Stomach smooth muscle (tissue), 2 donors: Measurements from ENCODE around the gene BRWD1.

Source experiments
- H3K27ac ChIP-seq: one replicate; pipeline ENCODE4 v1.7.0; 2013; ENCODE audit warnings: mild to moderate bottlenecking, low read length, inconsistent platforms
- H3K27me3 ChIP-seq, 2 donors: one replicate each; pipeline ENCODE4 v1.7.0; 2013; ENCODE audit warnings: low read length in 2 of 2; ENCODE audit not compliant: insufficient read depth in 2 of 2, control insufficient read depth in 1 of 2
- H3K36me3 ChIP-seq, 2 donors: one replicate each; pipeline ENCODE4 v1.7.0; 2013; ENCODE audit warnings: low read length in 2 of 2; ENCODE audit not compliant: control insufficient read depth in 2 of 2, insufficient read depth in 2 of 2
- H3K4me1 ChIP-seq: one replicate; pipeline ENCODE4 v1.7.0; 2013; ENCODE audit warnings: low read length; ENCODE audit not compliant: control insufficient read depth, insufficient read depth
- H3K4me3 ChIP-seq, 2 donors: one replicate each; pipeline ENCODE4 v1.7.0; 2013; ENCODE audit warnings: low read length in 2 of 2
- H3K9ac ChIP-seq, 2 donors: one replicate each; pipeline ENCODE4 v1.7.0; 2013; ENCODE audit warnings: low read length in 2 of 2, mild to moderate bottlenecking in 1 of 2
- H3K9me3 ChIP-seq, 2 donors: one replicate each; pipeline ENCODE4 v1.7.0; 2013; ENCODE audit warnings: low read length in 2 of 2; ENCODE audit not compliant: control insufficient read depth in 2 of 2
- donor health status: healthy.
- donor health status: Pancreatic carcinoma.

Gene BRWD1

DNA sequence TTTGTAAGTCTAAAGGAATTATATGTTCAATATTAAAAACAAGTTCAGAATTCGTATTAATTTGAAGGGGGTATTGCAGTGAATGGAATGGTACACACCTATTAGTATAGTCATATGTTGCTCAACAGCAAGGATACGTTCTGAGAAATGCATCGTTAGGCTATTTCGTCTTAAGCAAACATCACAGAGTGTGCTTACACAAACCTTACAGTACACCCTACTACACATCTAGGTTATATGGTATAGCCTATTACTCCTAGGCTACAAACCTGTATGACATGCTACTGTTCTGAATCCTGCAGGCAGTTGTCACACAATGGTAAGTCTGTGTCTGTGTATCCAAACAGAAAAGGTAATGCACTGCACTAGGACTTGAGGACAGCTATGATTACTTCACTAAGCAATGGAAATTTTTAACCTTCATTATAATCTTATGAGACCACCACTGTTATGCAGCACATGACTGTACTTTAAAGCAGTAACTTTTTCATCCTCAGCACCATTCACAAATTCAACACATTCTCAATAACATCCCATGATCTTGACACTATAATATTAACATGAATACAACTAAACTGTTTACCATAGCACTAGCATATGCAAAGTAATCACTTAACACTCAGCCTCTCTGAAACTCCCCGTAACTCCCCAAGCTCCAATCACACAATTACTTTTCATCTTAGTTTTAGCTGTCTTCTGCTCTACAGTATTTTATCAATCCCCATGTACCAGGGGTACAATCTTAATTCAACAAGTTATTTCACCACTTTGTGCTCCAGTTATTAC lies 115.8 kb downstream of the BRWD1 start:
- H3K9ac ChIP-seq = no peak overlapping the region
- no peaks in the 10 kb centered on the region for H3K4me1 ChIP-seq
- H3K27me3 ChIP-seq = no peaks in the 10 kb centered on the region
- H3K9me3 ChIP-seq = no peaks in the 10 kb centered on the region
- H3K36me3 ChIP-seq = peaks cover 25 to 37% of the 10 kb centered on the region in 2 donors
- H3K4me3 ChIP-seq = no peak overlapping the region
- no peak overlapping the region for H3K27ac ChIP-seq

DNA sequence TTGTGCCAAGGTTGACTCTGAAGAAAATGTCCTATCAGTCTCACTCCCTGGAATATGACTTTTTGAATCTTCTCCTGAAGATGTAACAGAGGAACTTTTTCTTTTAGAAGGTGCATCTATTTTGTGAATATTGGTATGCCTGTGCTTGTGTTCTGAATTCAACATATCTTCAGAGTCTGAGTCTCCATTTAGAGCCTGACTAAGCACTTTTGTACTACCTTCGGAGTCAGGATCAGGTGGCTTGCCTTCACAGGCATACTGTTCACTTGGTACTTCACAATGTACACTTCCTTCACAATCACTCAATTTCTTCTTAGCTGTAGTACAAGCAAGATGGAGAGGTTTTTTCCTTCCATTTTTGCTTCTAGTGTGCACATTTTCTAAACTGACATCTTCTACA lies 116.6 kb downstream of the BRWD1 start:
- no peaks in the 10 kb centered on the region for H3K27me3 ChIP-seq
- H3K36me3 ChIP-seq = peaks cover 22 to 33% of the 10 kb centered on the region in 2 donors

DNA sequence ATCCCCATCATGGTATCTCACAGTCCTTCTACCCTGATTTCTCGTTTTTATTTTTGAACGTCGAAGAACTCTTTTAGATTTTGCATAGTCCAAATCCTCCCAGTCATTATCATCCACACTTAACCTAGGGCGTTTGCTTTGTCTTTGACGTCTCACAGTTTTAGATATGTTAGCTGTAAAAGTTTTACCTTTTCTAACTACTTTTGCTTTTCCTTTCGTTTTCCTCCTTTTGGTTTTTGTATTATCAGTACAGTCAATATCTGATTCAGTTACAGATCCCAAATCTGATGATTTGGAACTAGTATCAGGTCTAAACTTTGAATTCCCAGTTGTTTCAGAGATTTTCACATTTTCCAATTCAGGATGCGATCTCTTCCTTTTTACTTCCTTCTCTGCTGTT lies 117.1 kb downstream of the BRWD1 start:
- Histone ChIP-seq H3K4me3 (no peak overlapping the region), H3K9ac (no peak overlapping the region), H3K27ac (no peak overlapping the region), H3K27me3 (no peaks in the 10 kb centered on the region), H3K36me3 (peaks cover 19 to 29% of the 10 kb centered on the region in 2 donors), H3K4me1 (no peaks in the 10 kb centered on the region), H3K9me3 (no peaks in the 10 kb centered on the region)

More for the DNA sequence above, 116.6 kb downstream of the BRWD1 start:
- H3K4me3 ChIP-seq = no peak overlapping the region
- no peak overlapping the region for H3K27ac ChIP-seq
- no peak overlapping the region for H3K9ac ChIP-seq
- no peaks in the 10 kb centered on the region for H3K9me3 ChIP-seq
- no peaks in the 10 kb centered on the region for H3K4me1 ChIP-seq

DNA sequence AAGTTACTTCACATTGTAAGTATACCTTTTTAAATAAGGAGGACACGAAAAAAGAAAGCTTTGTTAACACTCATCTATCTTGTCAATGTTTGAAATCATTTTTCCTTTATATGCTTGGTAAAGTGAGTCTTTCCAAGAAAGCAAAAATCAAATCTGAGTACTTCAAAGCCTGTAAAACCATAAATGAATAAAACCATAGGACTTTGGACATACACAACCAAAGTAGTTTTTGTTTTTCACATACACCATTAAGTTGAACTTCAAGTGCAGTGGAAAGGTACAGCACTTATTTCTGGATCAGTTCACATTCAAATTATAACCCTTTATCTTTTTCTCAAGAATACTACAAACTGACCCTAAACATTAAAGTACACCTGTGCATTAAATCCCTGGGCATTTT lies 120.1 kb downstream of the BRWD1 start:
- H3K27me3 ChIP-seq = no peaks in the 10 kb centered on the region
- no peaks in the 10 kb centered on the region for H3K9me3 ChIP-seq
- H3K36me3 ChIP-seq = peaks cover 8 to 16% of the 10 kb centered on the region in 2 donors
- no peaks in the 10 kb centered on the region for H3K4me1 ChIP-seq
- H3K9ac ChIP-seq = no peak overlapping the region
- no peak overlapping the region for H3K27ac ChIP-seq
- no peak overlapping the region for H3K4me3 ChIP-seq

DNA sequence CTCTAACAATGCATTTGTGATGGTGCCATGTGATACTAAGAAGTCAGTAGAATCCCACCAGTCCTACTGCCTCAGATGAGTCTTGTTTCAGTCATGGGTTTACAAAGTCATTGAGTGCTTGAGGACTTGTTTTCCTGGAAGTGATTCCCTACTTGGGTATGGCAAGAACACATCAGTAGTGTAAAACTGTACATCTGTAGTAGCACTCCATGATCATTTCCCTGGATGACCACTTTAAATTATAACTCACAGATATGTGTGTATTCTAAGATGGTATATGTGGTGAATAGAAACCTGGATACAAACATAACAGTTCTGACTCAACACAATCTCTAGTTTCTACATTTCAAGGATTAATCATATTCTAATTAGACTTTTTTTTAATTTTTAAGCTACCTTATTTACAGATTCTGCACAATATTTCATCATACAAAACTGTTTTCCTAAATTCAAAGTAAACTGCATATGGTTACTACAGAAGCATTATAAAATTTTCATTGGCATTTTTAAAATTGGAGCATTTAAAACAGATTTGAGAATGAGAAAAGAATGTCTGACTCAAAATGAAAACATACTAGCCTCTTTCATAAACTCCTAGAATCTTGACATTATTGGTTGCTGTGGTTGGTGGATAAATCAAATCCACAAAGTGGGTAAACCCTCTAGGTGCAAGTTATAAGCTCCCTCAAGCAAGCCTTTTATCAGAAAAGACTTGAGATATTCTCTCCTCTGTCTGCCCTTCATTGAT lies 123.4 kb downstream of the BRWD1 start:
- Histone ChIP-seq H3K27ac (no peak overlapping the region), H3K27me3 (no peaks in the 10 kb centered on the region), H3K4me1 (no peaks in the 10 kb centered on the region), H3K36me3 (peaks cover 0 to 5% of the 10 kb centered on the region in 2 donors), H3K4me3 (no peak overlapping the region), H3K9ac (no peak overlapping the region), H3K9me3 (no peaks in the 10 kb centered on the region)

DNA sequence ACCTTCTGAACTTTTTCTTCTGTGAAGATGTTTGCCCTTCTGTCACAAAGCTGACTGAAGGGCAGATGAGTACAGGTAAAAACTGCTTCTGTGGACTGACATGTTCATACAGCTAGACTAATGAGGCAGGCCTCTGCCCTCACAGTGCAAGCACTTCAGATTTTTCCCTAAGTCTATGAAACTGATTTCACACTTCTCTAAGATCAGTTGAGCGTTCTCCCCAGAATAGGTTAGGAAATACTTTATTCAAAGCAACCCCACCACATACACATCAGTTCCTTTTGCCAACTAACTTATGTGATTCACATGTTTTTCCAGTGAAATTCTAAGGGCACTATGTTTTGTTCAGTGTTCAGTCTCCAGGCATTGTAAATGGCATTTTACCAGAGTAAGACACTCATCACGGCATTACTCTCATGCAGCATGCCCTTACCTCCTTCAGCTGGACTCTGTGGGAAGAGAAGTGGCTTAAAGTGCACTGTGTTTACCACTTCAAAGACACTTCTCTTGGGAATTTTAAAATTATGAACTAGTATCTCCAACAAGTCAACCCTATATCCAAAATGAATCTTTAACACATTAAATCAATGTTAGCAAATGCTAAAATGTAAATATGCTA lies 124.8 kb downstream of the BRWD1 start:
- H3K4me1 ChIP-seq = peaks cover 2% of the 10 kb centered on the region
- no peak overlapping the region for H3K9ac ChIP-seq
- H3K27ac ChIP-seq = no peak overlapping the region
- H3K36me3 ChIP-seq = no peaks in the 10 kb centered on the region
- no peaks in the 10 kb centered on the region for H3K27me3 ChIP-seq
- H3K4me3 ChIP-seq = no peak overlapping the region
- no peaks in the 10 kb centered on the region for H3K9me3 ChIP-seq

DNA sequence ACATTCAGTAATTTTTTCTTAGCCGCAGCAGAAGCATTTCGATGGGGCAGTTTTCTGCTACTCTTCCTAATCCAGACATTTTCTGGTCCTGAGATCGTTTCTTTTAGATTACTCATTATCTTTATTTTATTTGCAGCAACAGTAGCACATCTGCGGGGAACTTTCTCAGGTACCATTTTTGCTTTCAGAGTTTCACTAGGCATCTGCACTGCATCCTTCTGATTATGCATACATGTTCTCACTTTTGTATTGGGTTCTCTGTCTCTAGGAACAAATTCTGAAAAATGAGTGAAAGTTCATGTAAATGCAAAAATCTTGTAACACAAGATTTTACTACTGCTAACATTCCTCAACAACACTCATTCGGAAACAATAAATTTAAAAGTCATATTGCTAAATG lies 126.3 kb downstream of the BRWD1 start:
- H3K4me3 ChIP-seq = no peak overlapping the region
- no peaks in the 10 kb centered on the region for H3K36me3 ChIP-seq
- no peak overlapping the region for H3K9ac ChIP-seq
- H3K27me3 ChIP-seq = no peaks in the 10 kb centered on the region
- peaks cover 6% of the 10 kb centered on the region for H3K4me1 ChIP-seq
- no peak overlapping the region for H3K27ac ChIP-seq
- H3K9me3 ChIP-seq = no peaks in the 10 kb centered on the region

DNA sequence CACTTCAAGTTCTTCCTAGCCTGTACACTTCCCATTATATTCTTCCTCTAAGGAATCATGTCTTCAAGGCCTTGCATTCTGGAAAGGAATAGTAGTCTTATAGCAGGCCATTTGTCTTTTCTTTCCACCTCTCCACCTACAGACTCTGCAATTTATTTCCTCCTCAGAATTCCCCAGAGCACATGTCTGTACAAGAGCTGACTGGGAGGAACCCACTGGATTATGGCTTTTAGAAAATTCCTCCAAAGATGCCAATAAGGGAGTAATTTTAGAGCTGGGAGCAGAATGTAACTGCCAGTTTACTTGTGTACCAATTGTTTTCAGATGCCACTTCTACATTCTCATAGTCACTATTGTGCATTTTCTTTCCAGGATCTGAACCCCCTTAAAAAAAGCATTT lies 126.8 kb downstream of the BRWD1 start:
- no peaks in the 10 kb centered on the region for H3K9me3 ChIP-seq
- no peak overlapping the region for H3K27ac ChIP-seq
- no peaks in the 10 kb centered on the region for H3K36me3 ChIP-seq
- peaks cover 9% of the 10 kb centered on the region for H3K4me1 ChIP-seq
- no peak overlapping the region for H3K4me3 ChIP-seq
- H3K9ac ChIP-seq = no peak overlapping the region
- no peaks in the 10 kb centered on the region for H3K27me3 ChIP-seq

DNA sequence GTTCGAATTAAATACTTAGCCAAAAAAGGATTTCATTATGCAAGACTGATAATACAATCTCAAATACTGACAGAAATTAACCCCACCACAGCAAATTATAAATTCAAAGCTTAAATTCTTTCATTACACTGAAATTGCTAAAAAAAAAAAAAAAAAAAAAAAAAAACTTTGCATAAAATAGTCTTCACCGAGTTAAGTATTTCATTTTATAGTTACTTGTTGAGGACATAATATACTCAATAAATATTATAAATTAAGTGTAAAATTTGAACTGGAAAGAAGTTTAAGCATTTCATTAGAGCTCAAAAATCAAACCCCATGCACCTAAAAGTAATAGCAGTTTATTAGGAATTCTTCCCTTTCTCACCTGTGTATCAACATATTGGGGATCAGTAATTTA lies 128.3 kb downstream of the BRWD1 start:
- H3K4me3 ChIP-seq = no peak overlapping the region
- H3K36me3 ChIP-seq = no peaks in the 10 kb centered on the region
- no peak overlapping the region for H3K9ac ChIP-seq
- H3K9me3 ChIP-seq = no peaks in the 10 kb centered on the region
- H3K27me3 ChIP-seq = no peaks in the 10 kb centered on the region
- peaks cover 9% of the 10 kb centered on the region for H3K4me1 ChIP-seq
- H3K27ac ChIP-seq = no peak overlapping the region

DNA sequence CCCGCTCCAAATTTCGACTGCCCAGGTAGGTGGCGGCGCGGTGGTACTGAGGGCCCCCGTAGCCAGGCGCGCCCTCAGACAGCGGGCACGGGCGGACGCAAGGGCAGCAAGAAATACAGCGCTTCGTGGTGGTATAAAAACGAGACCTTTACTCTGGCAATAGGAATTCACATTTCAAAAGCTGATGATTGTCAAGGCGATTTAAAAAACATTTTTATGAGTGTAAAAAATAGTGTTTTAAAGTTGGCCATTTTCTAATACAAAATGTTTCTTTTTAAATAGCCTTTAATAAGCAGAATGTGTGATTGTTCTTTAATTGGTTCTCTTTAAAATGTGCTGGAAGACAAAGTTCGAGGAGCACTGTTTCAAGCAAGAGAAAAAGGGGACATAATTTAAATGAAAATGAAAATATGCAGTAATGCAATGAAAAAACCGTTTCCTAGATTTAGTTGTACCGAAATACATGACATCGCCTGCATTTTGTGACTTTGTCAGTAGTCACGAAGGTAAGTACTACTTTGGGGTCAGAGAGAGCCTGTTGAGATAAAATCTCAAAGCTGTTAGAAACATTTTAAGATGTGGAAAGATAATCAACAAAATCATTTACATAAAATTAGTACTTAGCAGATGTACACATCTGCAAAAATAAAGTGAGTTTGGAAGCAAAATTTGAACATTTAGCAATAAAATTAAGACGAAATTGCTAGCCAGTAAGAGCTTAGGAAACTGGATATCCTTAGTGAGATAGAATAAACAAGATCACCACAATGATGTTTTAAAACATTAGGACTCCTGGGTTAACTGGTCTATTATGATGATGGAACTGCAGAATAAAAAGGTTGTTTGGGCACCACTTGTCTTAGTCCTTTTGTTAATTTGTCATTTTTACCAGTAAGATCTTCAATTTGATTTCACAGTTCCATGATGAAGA lies 129.1 kb downstream of the BRWD1 start:
- Histone ChIP-seq H3K27ac (peak overlapping the region; percentile 84), H3K36me3 (no peaks in the 10 kb centered on the region)

More for the DNA sequence above, 129.1 kb downstream of the BRWD1 start:
- Histone ChIP-seq H3K9me3 (no peaks in the 10 kb centered on the region), H3K9ac (peak overlapping the region; percentile 69 to 78), H3K27me3 (no peaks in the 10 kb centered on the region), H3K4me1 (peaks cover 9% of the 10 kb centered on the region), H3K4me3 (peak overlapping the region; percentile 78 to 91)
